ENCODE results near the gene CCNY. TPM values are rescaled to one million over a fixed set of nuclear protein-coding genes. Genes with fewer than 3 reads are reported as not detected.
A peak's percentile ranks its signal among the peaks of the same experiment; 100 is the strongest.
"Not testable (repeated sequence)": the region's sequence is repeated elsewhere in the genome, so short reads cannot be mapped to it uniquely, and the experiment has no call there.

The CCNY gene
- total and polyA plus RNA-seq, 2 experiments from 2014 or later = 38.9 to 79.9 TPM

DNA sequence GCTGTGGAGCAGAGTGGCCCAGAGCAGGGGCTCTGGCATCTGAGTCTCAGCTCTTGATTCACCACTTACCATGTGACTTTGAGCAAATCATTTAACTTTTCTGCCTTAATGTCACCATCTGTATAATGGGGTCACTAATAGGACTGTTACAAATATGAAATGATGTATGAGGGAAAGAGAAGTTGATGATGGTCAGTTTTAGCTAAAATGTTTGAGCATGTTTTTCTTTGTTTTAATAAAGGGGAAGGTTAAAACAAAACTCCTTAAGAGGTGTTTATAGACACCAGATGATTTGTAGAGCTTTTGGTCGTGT, 81.0 kb downstream of the CCNY start:
- no peaks in the 10 kb centered on the region for H3K9me3 ChIP-seq (ENCODE audit: low read depth)
- no peak for DNase-seq (ENCODE audit: low read depth in 1 of 2, low spot score in 1 of 2)
- no peaks in the 10 kb centered on the region for H3K36me3 ChIP-seq
- no peaks in the 10 kb centered on the region for H3K27me3 ChIP-seq
- H3K4me1 ChIP-seq (ENCODE audit: low read depth) = peaks cover 49% of the 10 kb centered on the region
- H3K27ac ChIP-seq = peak overlapping the region; percentile 14
- TF ChIP-seq, protein P1, sequence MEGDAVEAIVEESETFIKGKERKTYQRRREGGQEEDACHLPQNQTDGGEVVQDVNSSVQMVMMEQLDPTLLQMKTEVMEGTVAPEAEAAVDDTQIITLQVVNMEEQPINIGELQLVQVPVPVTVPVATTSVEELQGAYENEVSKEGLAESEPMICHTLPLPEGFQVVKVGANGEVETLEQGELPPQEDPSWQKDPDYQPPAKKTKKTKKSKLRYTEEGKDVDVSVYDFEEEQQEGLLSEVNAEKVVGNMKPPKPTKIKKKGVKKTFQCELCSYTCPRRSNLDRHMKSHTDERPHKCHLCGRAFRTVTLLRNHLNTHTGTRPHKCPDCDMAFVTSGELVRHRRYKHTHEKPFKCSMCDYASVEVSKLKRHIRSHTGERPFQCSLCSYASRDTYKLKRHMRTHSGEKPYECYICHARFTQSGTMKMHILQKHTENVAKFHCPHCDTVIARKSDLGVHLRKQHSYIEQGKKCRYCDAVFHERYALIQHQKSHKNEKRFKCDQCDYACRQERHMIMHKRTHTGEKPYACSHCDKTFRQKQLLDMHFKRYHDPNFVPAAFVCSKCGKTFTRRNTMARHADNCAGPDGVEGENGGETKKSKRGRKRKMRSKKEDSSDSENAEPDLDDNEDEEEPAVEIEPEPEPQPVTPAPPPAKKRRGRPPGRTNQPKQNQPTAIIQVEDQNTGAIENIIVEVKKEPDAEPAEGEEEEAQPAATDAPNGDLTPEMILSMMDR (IDR thresholded peaks at IDR 0.05; ENCODE audit: low read depth, low read length) = no peak
- H3K4me3 ChIP-seq = no peak overlapping the region

DNA sequence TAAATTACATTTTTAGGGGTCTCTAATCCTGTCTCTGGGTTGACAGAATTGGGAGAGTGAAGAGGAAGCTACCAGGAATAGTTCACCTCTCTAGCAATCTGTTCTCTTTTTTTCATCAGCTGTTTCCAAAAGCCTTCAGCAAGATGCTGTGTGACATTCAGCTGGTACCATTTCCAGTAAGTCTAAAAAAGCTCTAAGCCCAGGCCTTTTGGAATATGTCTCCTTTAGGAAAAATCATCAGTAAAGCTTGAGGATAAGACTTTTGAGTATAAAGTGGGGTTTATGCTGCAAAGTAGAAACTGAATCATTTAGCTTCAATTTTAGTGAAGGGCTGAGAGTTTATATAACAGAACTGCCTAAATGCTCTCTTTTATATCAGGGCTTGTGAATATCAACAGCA, 81.5 kb downstream of the CCNY start:
- no peak for DNase-seq (ENCODE audit: low read depth in 1 of 2, low spot score in 1 of 2)
- no peaks in the 10 kb centered on the region for H3K9me3 ChIP-seq (ENCODE audit: low read depth)
- H3K36me3 ChIP-seq = no peaks in the 10 kb centered on the region
- no peak overlapping the region for H3K4me3 ChIP-seq
- no peaks in the 10 kb centered on the region for H3K27me3 ChIP-seq
- TF ChIP-seq, protein P1 (IDR thresholded peaks at IDR 0.05; ENCODE audit: low read depth, low read length) = no peak
- peak overlapping the region; percentile 14 for H3K27ac ChIP-seq
- peaks cover 52% of the 10 kb centered on the region for H3K4me1 ChIP-seq (ENCODE audit: low read depth)

DNA sequence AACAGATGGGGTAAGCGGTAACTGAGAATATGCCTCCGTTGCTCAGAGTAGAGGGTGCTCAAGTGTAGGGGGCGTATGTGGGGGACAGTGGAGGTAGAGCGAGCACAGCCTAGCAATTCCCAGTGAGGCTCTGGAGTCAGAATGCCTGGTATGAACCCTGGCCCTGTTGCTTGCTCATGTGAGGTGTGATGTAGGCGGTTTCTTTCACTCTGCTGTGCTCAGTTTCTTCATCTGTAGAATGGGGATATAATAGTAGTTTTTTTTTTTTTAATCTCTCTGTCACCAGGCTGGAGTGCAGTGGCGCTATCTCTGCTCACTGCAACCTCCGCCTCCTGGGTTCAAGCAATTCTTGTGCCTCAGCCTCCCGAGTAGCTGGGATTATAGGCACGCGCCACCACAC, 82.3 kb downstream of the CCNY start:
- H3K4me1 ChIP-seq (ENCODE audit: low read depth) = peaks cover 48% of the 10 kb centered on the region
- DNase-seq (ENCODE audit: low read depth in 1 of 2, low spot score in 1 of 2); H3K27me3 ChIP-seq; H3K4me3 ChIP-seq; H3K9me3 ChIP-seq (ENCODE audit: low read depth); H3K36me3 ChIP-seq; H3K27ac ChIP-seq: not testable (repeated sequence)

DNA sequence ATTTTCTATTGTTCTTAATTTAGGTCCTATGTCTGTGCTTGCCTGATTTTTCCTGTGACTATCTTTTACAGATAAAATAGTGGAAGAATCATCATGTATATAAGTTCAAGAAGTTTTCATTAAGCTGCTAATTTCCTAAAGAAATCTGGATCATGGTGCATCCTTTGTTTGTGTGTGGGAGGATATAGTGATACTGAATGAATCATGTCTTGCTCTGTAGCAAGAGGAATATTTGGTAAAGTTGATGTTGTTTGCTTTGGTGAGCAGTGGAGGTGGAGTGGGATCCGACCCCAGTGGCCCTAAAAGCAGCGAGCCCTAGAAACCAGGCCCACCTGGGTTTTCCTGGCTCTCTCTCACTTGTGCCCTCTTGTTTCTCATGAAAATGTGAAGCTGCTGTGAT, 83.7 kb downstream of the CCNY start:
- H3K9me3 ChIP-seq (ENCODE audit: low read depth) = no peaks in the 10 kb centered on the region
- no peaks in the 10 kb centered on the region for H3K27me3 ChIP-seq
- H3K4me1 ChIP-seq (ENCODE audit: low read depth) = peaks cover 41% of the 10 kb centered on the region
- TF ChIP-seq, protein P1 (IDR thresholded peaks at IDR 0.05; ENCODE audit: low read depth, low read length) = no peak
- peak in 1 of 2 donors; percentile 52 for DNase-seq (ENCODE audit: low read depth in 1 of 2, low spot score in 1 of 2)
- no peak overlapping the region for H3K4me3 ChIP-seq
- H3K27ac ChIP-seq = no peak overlapping the region
- no peaks in the 10 kb centered on the region for H3K36me3 ChIP-seq

DNA sequence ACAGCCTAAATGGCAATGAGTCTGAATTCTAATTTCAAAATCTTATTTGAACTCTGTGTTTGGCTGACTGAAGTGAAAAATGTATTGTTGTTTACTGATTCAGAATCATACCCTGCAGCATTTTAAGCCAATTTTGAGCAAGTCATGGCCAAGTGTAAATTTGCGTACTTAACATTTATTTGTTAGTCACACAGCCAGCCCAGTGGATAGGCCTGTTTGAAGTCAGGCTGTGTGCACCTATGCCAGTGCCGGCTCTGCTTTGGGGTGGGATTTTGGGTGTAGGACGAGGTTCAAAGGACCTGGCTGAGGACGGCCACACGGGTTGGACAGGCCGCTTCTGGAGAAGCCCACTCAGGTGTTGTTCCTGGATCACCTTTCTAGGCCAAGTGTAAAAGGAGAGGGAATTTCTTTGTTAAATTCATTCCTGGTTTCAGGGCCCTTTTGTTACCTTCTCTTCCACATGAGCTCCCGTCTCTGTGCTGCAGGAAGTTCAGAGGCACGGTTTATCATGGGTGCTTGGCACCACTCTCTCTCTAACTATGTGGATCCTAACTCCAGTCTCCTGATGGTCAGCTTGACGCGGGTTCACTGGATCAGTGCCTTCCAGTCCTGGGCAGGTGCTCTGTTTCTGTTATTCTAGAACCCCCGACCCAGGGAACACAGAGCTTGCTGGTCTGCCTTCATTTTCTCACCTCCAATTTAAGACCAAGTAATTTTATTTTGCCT, 84.7 kb downstream of the CCNY start:
- H3K4me3 ChIP-seq = no peak overlapping the region
- TF ChIP-seq, protein P1 (IDR thresholded peaks at IDR 0.05; ENCODE audit: low read depth, low read length) = no peak
- H3K27me3 ChIP-seq = no peaks in the 10 kb centered on the region
- peak overlapping the region; percentile 20 for H3K27ac ChIP-seq
- H3K4me1 ChIP-seq (ENCODE audit: low read depth) = peaks cover 41% of the 10 kb centered on the region
- H3K9me3 ChIP-seq (ENCODE audit: low read depth) = no peaks in the 10 kb centered on the region
- no peaks in the 10 kb centered on the region for H3K36me3 ChIP-seq
- no peak for DNase-seq (ENCODE audit: low read depth in 1 of 2, low spot score in 1 of 2)

DNA sequence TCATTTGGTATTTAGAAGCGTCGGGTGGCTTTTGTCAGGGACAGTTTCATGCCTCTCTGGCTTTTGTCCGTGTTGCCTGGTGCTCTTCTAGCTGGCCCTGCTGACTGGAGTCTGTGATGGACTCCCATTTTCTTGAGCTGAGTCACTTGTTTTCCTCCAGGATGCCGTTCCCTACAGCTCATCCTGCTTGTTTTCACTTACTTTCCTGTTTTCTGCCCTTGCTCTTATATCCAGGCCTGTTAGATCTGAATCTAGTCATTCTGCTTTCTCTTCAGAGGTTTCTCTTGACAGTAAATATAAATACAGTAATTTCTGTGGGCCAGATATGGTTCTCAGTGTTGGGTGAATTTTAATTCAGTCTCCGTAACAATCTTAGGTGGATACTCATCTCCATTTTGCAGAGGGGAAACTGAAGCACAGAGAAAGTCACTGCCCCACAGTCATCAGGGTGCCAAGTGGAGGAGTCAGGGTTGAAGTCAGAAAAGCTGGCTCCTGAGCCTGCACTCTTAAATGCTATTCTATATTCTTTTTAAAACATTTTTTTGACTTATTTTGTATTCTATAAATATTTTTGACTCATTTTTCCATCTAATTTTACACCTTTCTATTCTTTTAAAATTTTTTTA, 85.4 kb downstream of the CCNY start:
- TF ChIP-seq, protein P1 (IDR thresholded peaks at IDR 0.05; ENCODE audit: low read depth, low read length) = no peak
- Histone ChIP-seq H3K27ac (peak overlapping the region; percentile 20), H3K36me3 (no peaks in the 10 kb centered on the region), H3K4me3 (no peak overlapping the region), H3K4me1 (ENCODE audit: low read depth) (peaks cover 48% of the 10 kb centered on the region), H3K27me3 (no peaks in the 10 kb centered on the region), H3K9me3 (ENCODE audit: low read depth) (no peaks in the 10 kb centered on the region)
- peak in 1 of 2 donors; percentile 86 for DNase-seq (ENCODE audit: low read depth in 1 of 2, low spot score in 1 of 2)

Data from cardiac muscle cell (in vitro differentiated cells and primary cell).